Measurements from ENCODE around the gene PRM1. TPM values are rescaled to one million over a fixed set of nuclear protein-coding genes. Genes with fewer than 3 reads are reported as not detected.

The PRM1 gene
- total and polyA plus RNA-seq, 7 experiments from 2014 or later = not detected

DNA sequence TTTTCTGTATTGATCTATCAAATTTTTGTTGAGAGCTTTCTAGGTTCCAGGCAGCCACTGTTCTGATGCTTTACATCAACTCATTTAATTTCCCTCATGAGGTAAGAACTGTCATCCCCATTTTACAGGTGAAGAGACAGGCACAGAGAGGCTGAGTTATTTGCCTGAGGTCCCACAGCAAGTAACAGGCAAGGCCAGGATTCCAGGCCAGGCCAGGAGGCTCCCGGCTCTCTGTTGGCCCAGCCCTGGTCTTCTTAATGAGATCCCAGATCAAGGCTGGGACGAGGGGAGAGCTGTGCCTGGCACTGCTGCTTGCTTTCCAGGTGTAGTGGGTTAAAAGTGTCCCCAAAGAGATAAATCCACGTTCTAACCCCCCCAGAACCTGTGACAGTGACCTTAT, 41.7 kb upstream of the PRM1 start:
- peak overlapping the region in 3 of 9 donors; percentile 10 to 75 (median 26) for H3K27ac Mint-ChIP-seq
- Histone ChIP-seq H3K27me3 (ENCODE audit: control insufficient read depth in 2 of 2, insufficient read depth in 2 of 2, low read length in 2 of 2) (no peaks in the 10 kb centered on the region), H3K27ac (ENCODE audit: low read depth, low read length) (no peak overlapping the region), H3K36me3 (ENCODE audit: control insufficient read depth in 2 of 3, insufficient read depth in 3 of 3, low read length in 3 of 3) (no peaks in the 10 kb centered on the region), H3K4me3 (ENCODE audit: low read length) (no peak overlapping the region), H3K9me3 (ENCODE audit: control insufficient read depth in 2 of 3, low read length in 3 of 3) (no peaks in the 10 kb centered on the region), H3K4me1 (ENCODE audit: control insufficient read depth in 2 of 2, insufficient read depth in 2 of 2, low read length in 2 of 2) (peaks cover 0 to 2% of the 10 kb centered on the region in 2 donors)
- DNase-seq = no peak
- POLR2A ChIA-PET = no interaction called here
- no peaks in the 10 kb centered on the region for H3K27me3 Mint-ChIP-seq
- H3K9me3 Mint-ChIP-seq = peaks cover 0 to 5% (median 0%) of the 10 kb centered on the region in 11 donors
- intact Hi-C loops (cut with micrococcal nuclease) = no loop called here
- H3K36me3 Mint-ChIP-seq = peaks cover 0 to 25% (median 0%) of the 10 kb centered on the region in 5 donors
- peak overlapping the region in 1 of 10 donors; percentile 25 for H3K4me3 Mint-ChIP-seq
- H3K4me1 Mint-ChIP-seq = peaks cover 0 to 56% (median 15%) of the 10 kb centered on the region in 7 donors
- CTCF ChIA-PET = interaction anchor here (0.6 kb wide), 1 partner anchor 45 kb away, joined by 7 read pairs; no protein-coding TSS in a partner anchor
- ATAC-seq = no peak

DNA sequence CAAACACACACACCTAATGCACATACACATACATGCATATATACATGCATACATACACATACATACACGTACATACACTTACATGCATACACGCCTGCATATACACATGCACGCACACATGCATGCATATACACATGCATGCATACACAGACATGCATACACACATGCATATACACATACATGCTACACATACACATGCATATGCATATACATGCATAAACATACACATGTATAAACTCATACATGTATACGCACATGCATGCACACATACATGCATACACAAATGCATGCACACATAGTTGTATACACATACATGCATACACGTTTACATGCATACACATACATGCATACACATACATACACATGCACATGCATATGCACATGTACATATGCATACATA, 40.5 kb upstream of the PRM1 start:
- H3K27me3 ChIP-seq (ENCODE audit: control insufficient read depth in 2 of 2, insufficient read depth in 2 of 2, low read length in 2 of 2) = no peaks in the 10 kb centered on the region
- H3K27ac ChIP-seq (ENCODE audit: low read depth, low read length) = no peak overlapping the region
- H3K4me3 ChIP-seq (ENCODE audit: low read length) = no peak overlapping the region
- Mint-ChIP-seq H3K4me3 (no peak overlapping the region), H3K27me3 (no peaks in the 10 kb centered on the region), H3K4me1 (peaks cover 0 to 48% (median 6%) of the 10 kb centered on the region in 7 donors), H3K36me3 (peaks cover 0 to 16% (median 0%) of the 10 kb centered on the region in 5 donors), H3K9me3 (peaks cover 0 to 3% (median 0%) of the 10 kb centered on the region in 11 donors), H3K27ac (no peak overlapping the region)
- no peaks in the 10 kb centered on the region for H3K36me3 ChIP-seq (ENCODE audit: control insufficient read depth in 2 of 3, insufficient read depth in 3 of 3, low read length in 3 of 3)
- CTCF ChIA-PET = no interaction called here
- POLR2A ChIA-PET = no interaction called here
- DNase-seq (no peak), ATAC-seq (no peak)
- intact Hi-C loops (cut with micrococcal nuclease) = no loop called here
- no peaks in the 10 kb centered on the region for H3K4me1 ChIP-seq (ENCODE audit: control insufficient read depth in 2 of 2, insufficient read depth in 2 of 2, low read length in 2 of 2)
- H3K9me3 ChIP-seq (ENCODE audit: control insufficient read depth in 2 of 3, low read length in 3 of 3) = no peaks in the 10 kb centered on the region

DNA sequence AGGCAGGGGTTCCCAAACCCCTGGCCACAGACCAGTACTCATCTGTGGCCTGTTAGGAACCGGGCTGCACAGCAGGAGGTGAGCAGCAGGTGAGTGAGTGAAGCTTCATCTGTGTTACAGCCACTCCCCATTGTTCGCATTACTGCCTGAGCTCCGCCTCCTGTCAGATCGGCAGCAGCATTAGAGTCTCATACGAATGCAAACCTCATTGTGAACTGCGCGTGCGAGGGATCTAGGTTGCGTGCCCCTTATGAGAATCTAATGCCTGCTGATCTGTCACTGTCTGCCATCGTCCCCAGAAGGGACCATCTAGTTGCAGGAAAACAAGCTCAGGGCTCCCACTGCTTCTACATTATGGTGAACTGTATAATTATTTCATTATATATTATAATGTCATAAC, 39.0 kb upstream of the PRM1 start:
- H3K9me3 ChIP-seq (ENCODE audit: control insufficient read depth in 2 of 3, low read length in 3 of 3) = no peaks in the 10 kb centered on the region
- DNase-seq = no peak
- no peak overlapping the region for H3K4me3 ChIP-seq (ENCODE audit: low read length)
- Mint-ChIP-seq H3K4me1 (peaks cover 0 to 41% (median under 1%) of the 10 kb centered on the region in 7 donors), H3K27ac (no peak overlapping the region), H3K9me3 (no peaks in the 10 kb centered on the region), H3K4me3 (no peak overlapping the region), H3K36me3 (peaks cover 0 to 10% (median 0%) of the 10 kb centered on the region in 5 donors), H3K27me3 (peaks cover 0 to 2% (median 0%) of the 10 kb centered on the region in 5 donors)
- H3K27ac ChIP-seq (ENCODE audit: low read depth, low read length) = no peak overlapping the region
- ATAC-seq = no peak
- POLR2A ChIA-PET = no interaction called here
- CTCF ChIA-PET = no interaction called here
- H3K4me1 ChIP-seq (ENCODE audit: control insufficient read depth in 2 of 2, insufficient read depth in 2 of 2, low read length in 2 of 2) = no peaks in the 10 kb centered on the region
- H3K27me3 ChIP-seq (ENCODE audit: control insufficient read depth in 2 of 2, insufficient read depth in 2 of 2, low read length in 2 of 2) = no peaks in the 10 kb centered on the region
- H3K36me3 ChIP-seq (ENCODE audit: control insufficient read depth in 2 of 3, insufficient read depth in 3 of 3, low read length in 3 of 3) = no peaks in the 10 kb centered on the region
- intact Hi-C loops (cut with micrococcal nuclease) = no loop called here

DNA sequence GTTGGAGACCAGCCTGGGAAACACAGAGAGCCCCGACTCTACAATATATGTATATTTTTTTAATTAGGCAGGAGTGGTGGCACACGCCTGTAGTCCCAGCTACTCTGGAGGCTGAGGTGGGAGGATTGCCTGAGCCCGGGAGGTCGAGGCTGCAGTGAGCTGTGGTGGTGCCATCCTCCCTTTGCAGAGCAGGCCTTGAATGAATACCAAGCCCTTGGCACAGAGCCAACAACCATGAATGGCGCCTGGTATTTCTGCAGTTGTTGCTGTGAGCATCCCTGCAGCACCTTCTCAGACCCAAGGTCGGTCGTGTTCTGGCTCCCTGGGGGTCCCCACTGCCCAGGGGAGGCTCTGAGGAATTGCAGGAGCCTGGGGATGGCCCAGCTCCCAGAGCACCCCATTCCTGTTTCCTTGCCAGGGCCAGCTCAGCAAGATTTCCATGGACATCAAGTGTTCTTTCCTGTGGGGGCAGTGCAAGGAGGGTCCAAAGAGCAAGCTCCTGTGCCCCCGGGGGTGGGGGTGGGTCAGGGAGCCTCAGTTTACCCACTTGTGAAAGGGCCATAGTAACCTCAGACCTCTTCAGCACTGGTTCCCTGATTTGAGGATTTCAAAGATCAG, 38.5 kb upstream of the PRM1 start:
- no peak overlapping the region for H3K4me3 ChIP-seq (ENCODE audit: low read length)
- no peaks in the 10 kb centered on the region for H3K9me3 ChIP-seq (ENCODE audit: control insufficient read depth in 2 of 3, low read length in 3 of 3)
- Mint-ChIP-seq H3K27ac (peak overlapping the region in 1 of 9 donors; percentile 6), H3K4me3 (peak overlapping the region in 1 of 10 donors; percentile 29), H3K27me3 (peaks cover 0 to 2% (median 0%) of the 10 kb centered on the region in 5 donors), H3K9me3 (no peaks in the 10 kb centered on the region), H3K36me3 (peaks cover 0 to 10% (median 0%) of the 10 kb centered on the region in 5 donors), H3K4me1 (peaks cover 0 to 40% (median 0%) of the 10 kb centered on the region in 7 donors)
- ChIA-PET CTCF (no interaction called here), POLR2A (no interaction called here)
- no peak overlapping the region for H3K27ac ChIP-seq (ENCODE audit: low read depth, low read length)
- DNase-seq (no peak), ATAC-seq (no peak)
- intact Hi-C loops (cut with micrococcal nuclease) = no loop called here
- H3K27me3 ChIP-seq (ENCODE audit: control insufficient read depth in 2 of 2, insufficient read depth in 2 of 2, low read length in 2 of 2) = no peaks in the 10 kb centered on the region
- no peaks in the 10 kb centered on the region for H3K4me1 ChIP-seq (ENCODE audit: control insufficient read depth in 2 of 2, insufficient read depth in 2 of 2, low read length in 2 of 2)
- no peaks in the 10 kb centered on the region for H3K36me3 ChIP-seq (ENCODE audit: control insufficient read depth in 2 of 3, insufficient read depth in 3 of 3, low read length in 3 of 3)

DNA sequence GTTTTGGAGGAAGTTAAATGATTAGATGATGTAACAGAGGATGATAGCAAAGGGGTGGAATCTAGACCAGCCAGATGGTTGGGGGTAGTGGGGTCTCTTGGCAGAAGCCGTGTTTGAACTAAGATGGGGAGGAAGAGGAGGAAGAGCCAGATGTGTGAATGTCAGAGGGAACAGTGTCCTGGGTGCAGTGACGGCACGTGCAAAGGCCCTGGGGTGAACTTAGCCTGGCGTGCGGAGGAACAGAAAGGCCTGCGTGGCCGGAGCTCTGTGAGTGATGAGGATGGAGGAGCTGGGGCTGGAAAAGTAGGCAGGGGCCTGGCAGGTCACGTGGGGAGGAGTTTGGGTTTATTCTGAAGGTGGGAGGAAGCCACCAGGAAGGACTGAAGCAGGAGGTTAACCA, 37.7 kb upstream of the PRM1 start:
- Mint-ChIP-seq H3K4me1 (peaks cover 0 to 45% (median 3%) of the 10 kb centered on the region in 7 donors), H3K36me3 (peaks cover 0 to 10% (median 0%) of the 10 kb centered on the region in 5 donors), H3K9me3 (no peaks in the 10 kb centered on the region), H3K27me3 (peaks cover 0 to 2% (median 0%) of the 10 kb centered on the region in 5 donors), H3K4me3 (no peak overlapping the region), H3K27ac (peak overlapping the region in 1 of 9 donors; percentile 6)
- no peak overlapping the region for H3K27ac ChIP-seq (ENCODE audit: low read depth, low read length)
- POLR2A ChIA-PET = no interaction called here
- no peak overlapping the region for H3K4me3 ChIP-seq (ENCODE audit: low read length)
- H3K4me1 ChIP-seq (ENCODE audit: control insufficient read depth in 2 of 2, insufficient read depth in 2 of 2, low read length in 2 of 2) = no peaks in the 10 kb centered on the region
- no peaks in the 10 kb centered on the region for H3K27me3 ChIP-seq (ENCODE audit: control insufficient read depth in 2 of 2, insufficient read depth in 2 of 2, low read length in 2 of 2)
- ATAC-seq (no peak), DNase-seq (no peak)
- no peaks in the 10 kb centered on the region for H3K36me3 ChIP-seq (ENCODE audit: control insufficient read depth in 2 of 3, insufficient read depth in 3 of 3, low read length in 3 of 3)
- intact Hi-C loops (cut with micrococcal nuclease) = no loop called here
- CTCF ChIA-PET = no interaction called here
- no peaks in the 10 kb centered on the region for H3K9me3 ChIP-seq (ENCODE audit: control insufficient read depth in 2 of 3, low read length in 3 of 3)

DNA sequence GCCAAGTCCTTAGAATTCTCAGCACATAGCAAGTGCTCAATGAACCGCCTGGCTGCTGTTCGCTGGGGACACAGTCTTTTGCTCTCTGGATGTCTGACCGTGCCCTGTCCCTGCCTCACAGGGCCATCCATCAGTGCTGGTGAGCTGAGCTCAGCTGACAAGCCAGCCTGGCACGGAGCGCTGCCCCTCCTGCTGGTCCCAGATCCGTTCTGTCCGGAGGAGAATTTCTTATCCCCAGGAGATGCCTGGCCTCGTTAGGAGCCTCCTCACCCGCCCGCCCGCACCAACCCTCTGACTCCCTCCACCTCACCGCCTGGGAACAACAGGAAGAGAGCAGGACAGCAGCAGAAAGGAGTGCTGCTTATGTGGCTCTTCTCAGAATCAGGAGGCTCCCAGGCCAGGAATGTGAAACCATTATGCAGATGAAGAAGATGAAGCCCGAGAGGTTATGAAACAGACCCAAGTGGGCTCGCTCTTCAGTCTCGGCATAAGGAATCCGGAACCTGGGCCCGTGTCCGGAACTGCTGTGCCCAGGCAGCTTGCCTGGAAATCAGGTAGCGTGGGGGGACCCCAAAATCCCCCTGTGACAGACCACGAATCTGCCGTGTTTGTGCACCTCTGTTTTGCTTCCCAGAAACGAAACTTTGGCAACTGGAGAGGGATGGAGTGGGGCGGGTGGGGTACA, 35.3 kb upstream of the PRM1 start:
- peak overlapping the region in 2 of 9 donors; percentile 21 to 36 for H3K27ac Mint-ChIP-seq
- CTCF ChIA-PET = no interaction called here

More for the DNA sequence above, 35.3 kb upstream of the PRM1 start:
- no peaks in the 10 kb centered on the region for H3K9me3 ChIP-seq (ENCODE audit: control insufficient read depth in 2 of 3, low read length in 3 of 3)
- Mint-ChIP-seq H3K9me3 (no peaks in the 10 kb centered on the region), H3K27me3 (peaks cover 0 to 2% (median 0%) of the 10 kb centered on the region in 5 donors), H3K36me3 (peaks cover 0 to 14% (median 0%) of the 10 kb centered on the region in 5 donors), H3K4me3 (peak overlapping the region in 1 of 10 donors; percentile 14), H3K4me1 (peaks cover 5 to 55% (median 19%) of the 10 kb centered on the region in 7 donors)
- H3K27me3 ChIP-seq (ENCODE audit: control insufficient read depth in 2 of 2, insufficient read depth in 2 of 2, low read length in 2 of 2) = no peaks in the 10 kb centered on the region
- POLR2A ChIA-PET = interaction anchor here (0.6 kb wide), 1 partner anchor 38 kb away, joined by 3 read pairs; no protein-coding TSS in a partner anchor
- DNase-seq (no peak), ATAC-seq (no peak)
- intact Hi-C loops (cut with micrococcal nuclease) = no loop called here
- peaks cover 16 to 18% of the 10 kb centered on the region in 2 donors for H3K4me1 ChIP-seq (ENCODE audit: control insufficient read depth in 2 of 2, insufficient read depth in 2 of 2, low read length in 2 of 2)
- H3K36me3 ChIP-seq (ENCODE audit: control insufficient read depth in 2 of 3, insufficient read depth in 3 of 3, low read length in 3 of 3) = no peaks in the 10 kb centered on the region
- H3K27ac ChIP-seq (ENCODE audit: low read depth, low read length) = no peak overlapping the region
- H3K4me3 ChIP-seq (ENCODE audit: low read length) = no peak overlapping the region
